Fibroblast of lung (primary cell): ENCODE measurements around the gene UBE2E2. TPM values are rescaled to one million over a fixed set of nuclear protein-coding genes. Genes with fewer than 3 reads are reported as not detected.

Experiments used
- DNase-seq, 2 donors: peaks; one replicate each; pipeline versions ENCODE4 v3.0.0 to v3.0.0-alpha.2; 2010; ENCODE audit warnings: low read depth in 2 of 2
- H2AFZ ChIP-seq: 2 replicates; pipeline ENCODE4 v1.5.1; 2012; ENCODE audit warnings: low read length, control low read depth, inconsistent platforms
- H3K27ac ChIP-seq: 2 replicates; pipeline ENCODE4 v1.5.1; 2011; ENCODE audit warnings: low read length, control low read depth; ENCODE audit not compliant: insufficient read depth
- H3K27me3 ChIP-seq: 2 replicates; pipeline ENCODE4 v1.5.1; 2011; ENCODE audit warnings: mild to moderate bottlenecking, low read length; ENCODE audit not compliant: control insufficient read depth, insufficient read depth
- H3K36me3 ChIP-seq: 2 replicates; pipeline ENCODE4 v1.5.1; 2011; ENCODE audit warnings: low read length; ENCODE audit not compliant: control insufficient read depth, insufficient read depth
- H3K4me1 ChIP-seq: 2 replicates; pipeline ENCODE4 v1.5.1; 2011; ENCODE audit warnings: low read length; ENCODE audit not compliant: control insufficient read depth, insufficient read depth; ENCODE audit errors: extremely low read depth
- H3K4me2 ChIP-seq: 2 replicates; pipeline ENCODE4 v1.5.1; 2011; ENCODE audit warnings: low read length, control low read depth; ENCODE audit not compliant: insufficient read depth; ENCODE audit errors: extremely low read depth
- H3K4me3 ChIP-seq, 4 experiments: fragments of 200-600 bp in 1 of 4; sonication (generic) in 1 of 4; replicated peaks in 1 of 4; 2 replicates each; pipeline ENCODE4 v1.5.1; 2011 to 2016; ENCODE audit warnings: low read length in 4 of 4, low read depth in 3 of 4, mild to moderate bottlenecking in 3 of 4, control low read depth in 2 of 4, inconsistent platforms in 1 of 4, mixed read lengths in 1 of 4; ENCODE audit not compliant: insufficient read depth in 1 of 4; ENCODE audit errors: control extremely low read depth in 1 of 4
- H3K79me2 ChIP-seq: 2 replicates; pipeline ENCODE4 v1.5.1; 2012; ENCODE audit warnings: mild to moderate bottlenecking, low read length, inconsistent platforms; ENCODE audit not compliant: control insufficient read depth, insufficient read depth
- H3K9ac ChIP-seq: 2 replicates; pipeline ENCODE4 v1.5.1; 2011; ENCODE audit warnings: mild to moderate bottlenecking, low read length, control low read depth; ENCODE audit not compliant: insufficient read depth
- H3K9me3 ChIP-seq: 2 replicates; pipeline ENCODE4 v1.5.1; 2012; ENCODE audit warnings: low read depth, low read length; ENCODE audit not compliant: control insufficient read depth, insufficient read depth
- H4K20me1 ChIP-seq: 2 replicates; pipeline ENCODE4 v1.5.1; 2011; ENCODE audit warnings: low read length; ENCODE audit not compliant: control insufficient read depth, insufficient read depth; ENCODE audit errors: extremely low read depth
- CTCF ChIP-seq, 2 donors: IDR thresholded peaks in 1 of 2; conservative IDR thresholded peaks in 1 of 2; 1 replicate in 1 of 2; 2 replicates in 1 of 2; pipeline ENCODE4 v1.5.1; 2011 to 2012; ENCODE audit warnings: low read length in 2 of 2, control low read depth in 1 of 2, inconsistent platforms in 1 of 2, low read depth in 1 of 2, mild to moderate bottlenecking in 1 of 2
- EZH2 ChIP-seq: IDR thresholded peaks from 2 replicates; pipeline ENCODE4 v1.5.1; 2012; ENCODE audit warnings: low read length, control low read depth, mild to moderate bottlenecking; ENCODE audit errors: missing control alignments
- polyA plus RNA-seq, 2 donors: library from polyadenylated mRNA; depleted of rRNA in 1 of 2; stranded (reverse) in 1 of 2; unstranded in 1 of 2; fragments of >200 nt; gene quantifications; 2 replicates each; pipeline ENCODE4 v1.2.1, GENCODE V29; 2011 to 2012; ENCODE audit warnings: missing spikeins in 1 of 2
- total RNA-seq: library from RNA; depleted of rRNA; stranded (reverse); fragments of >200 nt; gene quantifications from 2 replicates; pipeline ENCODE4 v1.2.1, GENCODE V29; 2014

UBE2E2 gene
- total and polyA plus RNA-seq, 2 donors (not counting 1 experiment from before 2014, with no cell fraction given) = 79.8 to 127 TPM

- Histone ChIP-seq H3K27ac (no peak overlapping the region), H3K4me2 (no peak overlapping the region), H2AFZ (no peak overlapping the region), H3K4me3 (no peak overlapping the region), H3K4me1 (peaks cover 2% of the 10 kb centered on the region), H3K79me2 (no peaks in the 10 kb centered on the region), H3K27me3 (no peaks in the 10 kb centered on the region), H3K9ac (no peak overlapping the region), H3K36me3 (no peaks in the 10 kb centered on the region), H4K20me1 (no peaks in the 10 kb centered on the region), H3K9me3 (no peaks in the 10 kb centered on the region)
- TF ChIP-seq CTCF (conservative IDR thresholded peaks at IDR 0.05 in 1 of 2, IDR thresholded peaks at IDR 0.05 in 1 of 2; ENCODE audit: low read depth in 1 of 2, low read length in 2 of 2) (no peak), EZH2 (no peak)
- no peak for DNase-seq
These were observed 370.7 kb downstream of the UBE2E2 start for GRCh38 chr3:23573827-23574226.

- no peaks in the 10 kb centered on the region for H3K36me3 ChIP-seq
These were observed 371.7 kb downstream of the UBE2E2 start for GRCh38 chr3:23574822-23575315.

GRCh38 chr3:23575697-23576096, 372.6 kb downstream of the UBE2E2 start:
- Histone ChIP-seq H3K4me3 (no peak overlapping the region), H3K27ac (no peak overlapping the region), H3K9me3 (no peaks in the 10 kb centered on the region), H3K9ac (no peak overlapping the region), H3K79me2 (no peaks in the 10 kb centered on the region), H4K20me1 (no peaks in the 10 kb centered on the region), H3K27me3 (no peaks in the 10 kb centered on the region), H3K36me3 (no peaks in the 10 kb centered on the region), H3K4me2 (no peak overlapping the region), H3K4me1 (peaks cover 2% of the 10 kb centered on the region), H2AFZ (no peak overlapping the region)
- peak; percentile 62 to 70 for DNase-seq
- TF ChIP-seq CTCF (conservative IDR thresholded peaks at IDR 0.05 in 1 of 2, IDR thresholded peaks at IDR 0.05 in 1 of 2; ENCODE audit: low read depth in 1 of 2, low read length in 2 of 2) (no peak), EZH2 (no peak)

More at GRCh38 chr3:23574822-23575315, 371.7 kb downstream of the UBE2E2 start:
- Histone ChIP-seq H3K9me3 (no peaks in the 10 kb centered on the region), H2AFZ (no peak overlapping the region), H4K20me1 (no peaks in the 10 kb centered on the region), H3K9ac (no peak overlapping the region), H3K4me3 (no peak overlapping the region), H3K79me2 (no peaks in the 10 kb centered on the region), H3K4me1 (peaks cover 2% of the 10 kb centered on the region), H3K27me3 (no peaks in the 10 kb centered on the region), H3K4me2 (no peak overlapping the region), H3K27ac (no peak overlapping the region)
- DNase-seq = no peak
- TF ChIP-seq EZH2 (no peak), CTCF (conservative IDR thresholded peaks at IDR 0.05 in 1 of 2, IDR thresholded peaks at IDR 0.05 in 1 of 2; ENCODE audit: low read depth in 1 of 2, low read length in 2 of 2) (no peak)
